H9 (cell line): ENCODE results near the gene OR8B4. TPM values are rescaled to one million over a fixed set of nuclear protein-coding genes. Genes with fewer than 3 reads are reported as not detected.

Source experiments
- DNase-seq: peaks from one replicate; pipeline ENCODE4 v3.0.0-alpha.2; 2017
- H2AFZ ChIP-seq: one replicate; pipeline ENCODE4 v1.6.1; 2013; ENCODE audit warnings: mild to moderate bottlenecking, low read length, control low read depth, moderate library complexity
- H2AK5ac ChIP-seq: 2 replicates; pipeline ENCODE4 v1.6.1; 2013; ENCODE audit warnings: low read length, control low read depth, mixed read lengths; ENCODE audit not compliant: insufficient read length
- H2BK120ac ChIP-seq: one replicate; pipeline ENCODE4 v1.6.1; 2013; ENCODE audit warnings: low read depth, mild to moderate bottlenecking, low read length, control low read depth, inconsistent platforms; ENCODE audit not compliant: poor library complexity, severe bottlenecking
- H2BK12ac ChIP-seq: 2 replicates; pipeline ENCODE4 v1.6.1; 2013; ENCODE audit warnings: low read length, control low read depth, mixed read lengths, low read depth; ENCODE audit not compliant: insufficient read length
- H2BK15ac ChIP-seq: 2 replicates; pipeline ENCODE4 v1.6.1; 2013; ENCODE audit warnings: low read depth, low read length, control low read depth
- H2BK20ac ChIP-seq: one replicate; pipeline ENCODE4 v1.6.1; 2013; ENCODE audit warnings: low read depth, mild to moderate bottlenecking, low read length, control low read depth, inconsistent platforms; ENCODE audit not compliant: poor library complexity, severe bottlenecking
- H2BK5ac ChIP-seq: 2 replicates; pipeline ENCODE4 v1.6.1; 2013; ENCODE audit warnings: low read length, control low read depth, mixed read lengths; ENCODE audit not compliant: insufficient read length
- H3K14ac ChIP-seq: 2 replicates; pipeline ENCODE4 v1.6.1; 2013; ENCODE audit warnings: low read length, control low read depth; ENCODE audit not compliant: insufficient read depth
- H3K18ac ChIP-seq: 2 replicates; pipeline ENCODE4 v1.6.1; 2013; ENCODE audit warnings: low read depth, mild to moderate bottlenecking, mixed read lengths, low read length, control low read depth; ENCODE audit not compliant: insufficient read length
- H3K23ac ChIP-seq: 2 replicates; pipeline ENCODE4 v1.6.1; 2013; ENCODE audit warnings: low read length, control low read depth, mixed read lengths, low read depth; ENCODE audit not compliant: insufficient read length
- H3K23me2 ChIP-seq: 2 replicates; pipeline ENCODE4 v1.6.1; 2013; ENCODE audit warnings: low read depth, mild to moderate bottlenecking, mixed read lengths, low read length, control low read depth; ENCODE audit not compliant: insufficient read length, poor library complexity, severe bottlenecking
- H3K27ac ChIP-seq: 2 replicates; pipeline ENCODE4 v1.5.1; 2013; ENCODE audit warnings: low read length, control low read depth, mixed read lengths, low read depth; ENCODE audit not compliant: insufficient read length
- H3K27me3 ChIP-seq: 2 replicates; pipeline ENCODE4 v1.6.1; 2013; ENCODE audit warnings: low read length, control low read depth, inconsistent platforms; ENCODE audit not compliant: insufficient read depth
- H3K4ac ChIP-seq: 2 replicates; pipeline ENCODE4 v1.6.1; 2013; ENCODE audit warnings: low read depth, mild to moderate bottlenecking, control low read depth, inconsistent platforms, low read length, moderate library complexity
- H3K4me1 ChIP-seq: 2 replicates; pipeline ENCODE4 v1.6.1; 2013; ENCODE audit warnings: low read length, control low read depth, inconsistent platforms; ENCODE audit not compliant: insufficient read depth
- H3K4me2 ChIP-seq: 2 replicates; pipeline ENCODE4 v1.6.1; 2013; ENCODE audit warnings: low read length, control low read depth, mixed read lengths; ENCODE audit not compliant: insufficient read length, insufficient read depth
- H3K56ac ChIP-seq: 2 replicates; pipeline ENCODE4 v1.6.1; 2013; ENCODE audit warnings: low read depth, mild to moderate bottlenecking, mixed read lengths, low read length, control low read depth; ENCODE audit not compliant: insufficient read length
- H3K79me1 ChIP-seq: 2 replicates; pipeline ENCODE4 v1.6.1; 2013; ENCODE audit warnings: low read depth, mild to moderate bottlenecking, moderate library complexity, low read length, control low read depth, inconsistent platforms; ENCODE audit not compliant: insufficient read depth, poor library complexity, severe bottlenecking
- H3K79me2 ChIP-seq: 2 replicates; pipeline ENCODE4 v1.6.1; 2013; ENCODE audit warnings: low read length, control low read depth, inconsistent platforms; ENCODE audit not compliant: insufficient read depth
- H3K9ac ChIP-seq: 2 replicates; pipeline ENCODE4 v1.6.1; 2013; ENCODE audit warnings: low read length, control low read depth, mixed read lengths; ENCODE audit not compliant: insufficient read length; ENCODE audit errors: extremely low read depth
- H3K9me3 ChIP-seq: one replicate; pipeline ENCODE4 v1.6.1; 2013; ENCODE audit warnings: low read depth, low read length, inconsistent platforms; ENCODE audit not compliant: control insufficient read depth
- H3T11ph ChIP-seq: one replicate; pipeline ENCODE4 v1.6.1; 2013; ENCODE audit warnings: mild to moderate bottlenecking, low read length, control low read depth, inconsistent platforms
- H4K20me1 ChIP-seq: one replicate; pipeline ENCODE4 v1.6.1; 2013; ENCODE audit not compliant: control insufficient read depth, insufficient read length, insufficient read depth
- H4K5ac ChIP-seq: 2 replicates; pipeline ENCODE4 v1.6.1; 2013; ENCODE audit warnings: low read depth, mild to moderate bottlenecking, mixed read lengths, low read length, control low read depth; ENCODE audit not compliant: insufficient read length
- H4K8ac ChIP-seq: replicated peaks from 2 replicates; pipeline ENCODE4 v1.6.1; 2013; ENCODE audit warnings: low read length, control low read depth, mixed read lengths, low read depth; ENCODE audit not compliant: insufficient read length
- H4K91ac ChIP-seq: 2 replicates; pipeline ENCODE4 v1.6.1; 2013; ENCODE audit warnings: low read depth, mild to moderate bottlenecking, moderate library complexity, mixed read lengths, low read length, control low read depth; ENCODE audit not compliant: insufficient read length
- H3K27ac Mint-ChIP-seq, 3 experiments: 2 replicates in 2 of 3; 3 replicates in 1 of 3; pipeline ENCODE4 v1.8.0; 2020 to 2021; ENCODE audit warnings: mixed read lengths in 3 of 3, mild to moderate bottlenecking in 1 of 3, moderate library complexity in 1 of 3
- H3K27me3 Mint-ChIP-seq: 2 replicates; pipeline ENCODE4 v1.8.0; 2021; ENCODE audit warnings: low read depth, mild to moderate bottlenecking, moderate library complexity, mixed read lengths
- H3K36me3 Mint-ChIP-seq, 3 experiments: 2 replicates in 2 of 3; 3 replicates in 1 of 3; pipeline ENCODE4 v1.8.0; 2020 to 2021; ENCODE audit warnings: low read depth in 3 of 3, mixed read lengths in 3 of 3; ENCODE audit not compliant: insufficient read depth in 1 of 3
- H3K4me1 Mint-ChIP-seq, 2 experiments: 2 replicates each; pipeline ENCODE4 v1.8.0; 2020; ENCODE audit warnings: mixed read lengths in 2 of 2
- H3K4me3 Mint-ChIP-seq, 2 experiments: 2 replicates in 1 of 2; 3 replicates in 1 of 2; pipeline ENCODE4 v1.8.0; 2020 to 2021; ENCODE audit warnings: mild to moderate bottlenecking in 2 of 2, mixed read lengths in 2 of 2, moderate library complexity in 1 of 2
- H3K9me3 Mint-ChIP-seq, 2 experiments: 2 replicates in 1 of 2; 3 replicates in 1 of 2; pipeline ENCODE4 v1.8.0; 2020; ENCODE audit warnings: mild to moderate bottlenecking in 2 of 2, mixed read lengths in 2 of 2, moderate library complexity in 1 of 2
- WGBS: extraction: QIAGEN DNeasy Blood & Tissue Kit; methylation state at CpG from one replicate; pipeline ENCODE4 v1.1.7; 2013; ENCODE audit warnings: missing lambda C conversion rate, low lambda C conversion rate, mixed read lengths; ENCODE audit not compliant: insufficient read length; ENCODE audit errors: extremely low coverage; 5-methylcytosine and 5-hydroxymethylcytosine counted together
- total RNA-seq: library from RNA; stranded (reverse); gene quantifications from 2 replicates; pipeline ENCODE4 v1.2.1, GENCODE V29; 2021
- TF ChIP-seq, protein P1 (sequence below): fragments of 200-600 bp; sonication (generic); conservative IDR thresholded peaks from 3 replicates; pipeline ENCODE4 v1.8.0; 2021; ENCODE audit warnings: antibody characterized with exemption, mild to moderate bottlenecking

Gene OR8B4
- total RNA-seq, 1 experiment from 2014 or later: not detected

GRCh38 chr11:124445646-124446150 is 21.0 kb upstream of the OR8B4 start, which contains the start of gene OR8B8:
Gene OR8B8 (minus strand): TSS chr11:124445696. CDS start chr11:124441085, 4,611 bp downstream.
- no peak within 1 kb of the TSS for H3K27ac ChIP-seq
- H2BK20ac ChIP-seq: no peak within 1 kb of the TSS
- no peaks in the 10 kb centered on the region for H3K27me3 ChIP-seq
- no peak within 1 kb of the TSS for H2AFZ ChIP-seq
- H4K91ac ChIP-seq: no peak within 1 kb of the TSS
- Mint-ChIP-seq H3K4me3 (no peak within 1 kb of the TSS), H3K9me3 (no peaks in the 10 kb centered on the region), H3K27me3 (no peaks in the 10 kb centered on the region; the same call in 1 of the 2 replicates), H3K36me3 (no peaks in the 10 kb centered on the region), H3K27ac (no peak within 1 kb of the TSS), H3K4me1 (peaks cover 3 to 5% of the 10 kb centered on the region in 2 experiments; a peak in 3 of 4 replicates)
- H4K8ac ChIP-seq: no peak within 1 kb of the TSS
- no peaks in the 10 kb centered on the region for H3K23me2 ChIP-seq
- no peak within 1 kb of the TSS for H3K9ac ChIP-seq
- TF ChIP-seq, protein P1, sequence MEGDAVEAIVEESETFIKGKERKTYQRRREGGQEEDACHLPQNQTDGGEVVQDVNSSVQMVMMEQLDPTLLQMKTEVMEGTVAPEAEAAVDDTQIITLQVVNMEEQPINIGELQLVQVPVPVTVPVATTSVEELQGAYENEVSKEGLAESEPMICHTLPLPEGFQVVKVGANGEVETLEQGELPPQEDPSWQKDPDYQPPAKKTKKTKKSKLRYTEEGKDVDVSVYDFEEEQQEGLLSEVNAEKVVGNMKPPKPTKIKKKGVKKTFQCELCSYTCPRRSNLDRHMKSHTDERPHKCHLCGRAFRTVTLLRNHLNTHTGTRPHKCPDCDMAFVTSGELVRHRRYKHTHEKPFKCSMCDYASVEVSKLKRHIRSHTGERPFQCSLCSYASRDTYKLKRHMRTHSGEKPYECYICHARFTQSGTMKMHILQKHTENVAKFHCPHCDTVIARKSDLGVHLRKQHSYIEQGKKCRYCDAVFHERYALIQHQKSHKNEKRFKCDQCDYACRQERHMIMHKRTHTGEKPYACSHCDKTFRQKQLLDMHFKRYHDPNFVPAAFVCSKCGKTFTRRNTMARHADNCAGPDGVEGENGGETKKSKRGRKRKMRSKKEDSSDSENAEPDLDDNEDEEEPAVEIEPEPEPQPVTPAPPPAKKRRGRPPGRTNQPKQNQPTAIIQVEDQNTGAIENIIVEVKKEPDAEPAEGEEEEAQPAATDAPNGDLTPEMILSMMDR: no peak
- no peaks in the 10 kb centered on the region for H3K79me1 ChIP-seq
- H3K56ac ChIP-seq: no peak within 1 kb of the TSS
- no peak within 1 kb of the TSS for H3K4ac ChIP-seq
- no peak within 1 kb of the TSS for H3K23ac ChIP-seq
- no peaks in the 10 kb centered on the region for H3K79me2 ChIP-seq
- no peak for DNase-seq
- WGBS: no CpG with 5 or more reads among the region's 1 CpG
- no peak within 1 kb of the TSS for H3K4me2 ChIP-seq
- no peak within 1 kb of the TSS for H3K14ac ChIP-seq
- H2AK5ac ChIP-seq: no peak within 1 kb of the TSS
- H3K4me1 ChIP-seq: no peaks in the 10 kb centered on the region
- H2BK15ac ChIP-seq: no peak within 1 kb of the TSS
- H2BK12ac ChIP-seq: no peak within 1 kb of the TSS
- no peak within 1 kb of the TSS for H3K18ac ChIP-seq
- no peak within 1 kb of the TSS for H3T11ph ChIP-seq
- no peak within 1 kb of the TSS for H2BK5ac ChIP-seq
- H3K9me3 ChIP-seq: no peaks in the 10 kb centered on the region
- no peak within 1 kb of the TSS for H2BK120ac ChIP-seq
- no peaks in the 10 kb centered on the region for H4K20me1 ChIP-seq
- H4K5ac ChIP-seq: no peak within 1 kb of the TSS
